A549 (cell line): ENCODE results near the gene DUS4L. TPM values are rescaled to one million over a fixed set of nuclear protein-coding genes. Genes with fewer than 3 reads are reported as not detected.

Source experiments
- ATAC-seq, 2 experiments: fragments of 200-7000 bp in 1 of 2; fragments of >200 bp in 1 of 2; cut with Nextera tagmentation in 1 of 2; cut with Tn5 transposase in 1 of 2; 3 replicates each; pipeline versions ENCODE4 v1.8.0 to v1.9.1; 2018 to 2020; ENCODE audit warnings: mild to moderate bottlenecking in 1 of 2, moderate library complexity in 1 of 2
- CTCF ChIA-PET: fragments of 300-600 bp; sonication (Branson Sonifier 250); formaldehyde crosslinking; extraction: SDS; loops from one replicate; lab custom pipeline; 2021; ENCODE audit warnings: antibody characterized with exemption, inconsistent platforms; lab: Yijun Ruan, JAX
- POLR2A ChIA-PET: fragments of 350-600 bp; formaldehyde crosslinking; extraction: SDS; loops from one replicate; lab custom pipeline; 2021; ENCODE audit warnings: antibody characterized with exemption, inconsistent platforms; lab: Yijun Ruan, JAX
- DNase-seq, 2 experiments: peaks; one replicate each; pipeline versions ENCODE4 v3.0.0 to v3.0.0-alpha.2; 2011 to 2016; ENCODE audit warnings: low read depth in 1 of 2, low spot score in 1 of 2
- FAIRE-seq: peaks from 2 replicates; lab custom pipeline; 2011; peaks lifted over from hg19 to GRCh38; lab: Jason Lieb, UNC
- H3K27ac ChIP-seq, 2 experiments: fragments of >200 bp; sonication (Bioruptor Twin); formaldehyde crosslinking; 3 replicates each; pipeline ENCODE4 v1.5.1; 2016 to 2017
- H3K4me1 ChIP-seq: fragments of >200 bp; sonication (Bioruptor Twin); formaldehyde crosslinking; 3 replicates; pipeline ENCODE4 v1.6.1; 2016
- H3K4me2 ChIP-seq: fragments of >200 bp; sonication (Bioruptor Twin); formaldehyde crosslinking; 3 replicates; pipeline ENCODE4 v1.6.1; 2016
- H3K4me3 ChIP-seq: fragments of >200 bp; sonication (Bioruptor Twin); formaldehyde crosslinking; 3 replicates; pipeline ENCODE4 v1.5.1; 2016
- H3K9me3 ChIP-seq: fragments of >200 bp; sonication (Bioruptor Twin); formaldehyde crosslinking; 3 replicates; pipeline ENCODE4 v1.6.1; 2016
- ATOH8 ChIP-seq: fragments of 250-450 bp; sonication (Bioruptor Pico); IDR thresholded peaks from 2 replicates; pipeline ENCODE4 v1.5.0; 2020; ENCODE audit warnings: low read depth, mild to moderate bottlenecking, moderate library complexity
- CHD2 ChIP-seq: fragments of 150-350 bp; IDR thresholded peaks from 2 replicates; pipeline ENCODE4 v1.6.1; 2014; ENCODE audit warnings: low read length; ENCODE audit not compliant: partially characterized antibody
- EHMT2 ChIP-seq: fragments of 200-600 bp; sonication (generic); IDR thresholded peaks from 2 replicates; pipeline ENCODE4 v1.6.1; 2016; ENCODE audit warnings: antibody characterized with exemption, low read depth, mild to moderate bottlenecking, moderate library complexity
- FOSL2 ChIP-seq, 2 experiments: fragments of 450-650 bp in 1 of 2; fragments of >200 bp in 1 of 2; sonication (Bioruptor Twin) in 1 of 2; formaldehyde crosslinking; IDR thresholded peaks; 2 replicates each; pipeline versions ENCODE4 v1.5.0 to v1.6.1; 2016 to 2020; ENCODE audit warnings: mild to moderate bottlenecking in 1 of 2, moderate library complexity in 1 of 2
- FOXS1 ChIP-seq: fragments of 250-450 bp; sonication (Bioruptor Pico); IDR thresholded peaks from 2 replicates; pipeline ENCODE4 v1.5.0; 2020; ENCODE audit warnings: mild to moderate bottlenecking, moderate library complexity
- GATA3 ChIP-seq: IDR thresholded peaks from 2 replicates; pipeline ENCODE4 v1.6.1; 2012; ENCODE audit warnings: borderline replicate concordance
- HEYL ChIP-seq: fragments of 250-450 bp; sonication (Bioruptor Pico); IDR thresholded peaks from 2 replicates; pipeline ENCODE4 v1.8.0; 2021; ENCODE audit warnings: mild to moderate bottlenecking, moderate library complexity
- HOXB13 ChIP-seq: fragments of 250-450 bp; sonication (Bioruptor Pico); IDR thresholded peaks from 2 replicates; pipeline ENCODE4 v1.5.0; 2020; ENCODE audit warnings: low read depth, mild to moderate bottlenecking, moderate library complexity
- HOXB5 ChIP-seq: fragments of 250-450 bp; sonication (Bioruptor Pico); IDR thresholded peaks from 2 replicates; pipeline ENCODE4 v1.5.0; 2020; ENCODE audit warnings: mild to moderate bottlenecking, moderate library complexity
- JUN ChIP-seq, 2 experiments: fragments of >200 bp; sonication (Bioruptor Twin); formaldehyde crosslinking; IDR thresholded peaks; 2 replicates in 1 of 2; 3 replicates in 1 of 2; pipeline ENCODE4 v1.6.1; 2016 to 2017
- JUNB ChIP-seq: fragments of >200 bp; sonication (Bioruptor Twin); formaldehyde crosslinking; IDR thresholded peaks from 2 replicates; pipeline ENCODE4 v1.6.1; 2016
- KDM1A ChIP-seq: fragments of 200-600 bp; sonication (generic); IDR thresholded peaks from 2 replicates; pipeline ENCODE4 v1.6.1; 2016; ENCODE audit warnings: low read depth, mild to moderate bottlenecking
- MAFK ChIP-seq: fragments of 450-650 bp; IDR thresholded peaks from 2 replicates; pipeline ENCODE4 v1.6.1; 2014; ENCODE audit not compliant: partially characterized antibody
- PHF8 ChIP-seq: fragments of 200-600 bp; sonication (generic); IDR thresholded peaks from 2 replicates; pipeline ENCODE4 v1.6.1; 2016; ENCODE audit warnings: low read depth, mild to moderate bottlenecking, antibody characterized with exemption, moderate library complexity, borderline replicate concordance
- POLR2A ChIP-seq: IDR thresholded peaks from 2 replicates; pipeline ENCODE4 v1.6.1; 2012; ENCODE audit warnings: mild to moderate bottlenecking, low read length
- RARB ChIP-seq: fragments of 250-450 bp; sonication (Bioruptor Pico); IDR thresholded peaks from 2 replicates; pipeline ENCODE4 v1.8.0; 2021; ENCODE audit warnings: mild to moderate bottlenecking, moderate library complexity
- SMC3 ChIP-seq: fragments of >200 bp; sonication (Bioruptor Twin); formaldehyde crosslinking; IDR thresholded peaks from 3 replicates; pipeline ENCODE4 v1.6.1; 2018; ENCODE audit warnings: inconsistent platforms
- SREBF2 ChIP-seq: fragments of 450-650 bp; IDR thresholded peaks from 2 replicates; pipeline ENCODE4 v1.6.1; 2014; ENCODE audit warnings: mild to moderate bottlenecking, moderate library complexity
- TFCP2L1 ChIP-seq: fragments of 250-450 bp; sonication (Bioruptor Pico); IDR thresholded peaks from 2 replicates; pipeline ENCODE4 v1.5.0; 2021; ENCODE audit warnings: mild to moderate bottlenecking
- ZFP36 ChIP-seq: fragments of 450-650 bp; IDR thresholded peaks from 2 replicates; pipeline ENCODE4 v1.6.1; 2014; ENCODE audit warnings: borderline replicate concordance; ENCODE audit not compliant: partially characterized antibody
- WGBS: methylation state at CpG from one replicate; pipeline ENCODE4 v1.1.6; 2017; ENCODE audit errors: missing lambda C conversion rate; 5-methylcytosine and 5-hydroxymethylcytosine counted together
- polyA plus RNA-seq, 4 experiments: library from polyadenylated mRNA; depleted of rRNA in 3 of 4; stranded (reverse); fragments of >200 nt; fragmentation: RNase III in 1 of 4; extraction: RNeasy Plus Mini Kit Qiagen cat#74134 plus additional on column Dnase treatment in 1 of 4; gene quantifications; 2 replicates in 3 of 4; 3 replicates in 1 of 4; pipeline ENCODE4 v1.2.3, GENCODE V29; 2011 to 2017
- TF ChIP-seq, protein P1 (sequence below): fragments of 250-450 bp; sonication (Bioruptor Pico); IDR thresholded peaks from 2 replicates; pipeline ENCODE4 v1.5.0; 2021; ENCODE audit warnings: mild to moderate bottlenecking, moderate library complexity, borderline replicate concordance
- TF ChIP-seq, protein P2 (sequence below): IDR thresholded peaks from 2 replicates; pipeline ENCODE4 v1.6.1; 2012; ENCODE audit warnings: low read depth, borderline replicate concordance
- TF ChIP-seq, protein P3 (sequence below): fragments of >200 bp; sonication (Bioruptor Twin); formaldehyde crosslinking; IDR thresholded peaks from 3 replicates; pipeline ENCODE4 v1.6.1; 2016
- TF ChIP-seq, protein P4 (sequence below): IDR thresholded peaks from 2 replicates; pipeline ENCODE4 v1.6.1; 2012

DUS4L gene
- polyA plus RNA-seq, 2 of the 4 experiments (the other 2 are of a cell fraction): 10.1 to 17.4 TPM

DNA sequence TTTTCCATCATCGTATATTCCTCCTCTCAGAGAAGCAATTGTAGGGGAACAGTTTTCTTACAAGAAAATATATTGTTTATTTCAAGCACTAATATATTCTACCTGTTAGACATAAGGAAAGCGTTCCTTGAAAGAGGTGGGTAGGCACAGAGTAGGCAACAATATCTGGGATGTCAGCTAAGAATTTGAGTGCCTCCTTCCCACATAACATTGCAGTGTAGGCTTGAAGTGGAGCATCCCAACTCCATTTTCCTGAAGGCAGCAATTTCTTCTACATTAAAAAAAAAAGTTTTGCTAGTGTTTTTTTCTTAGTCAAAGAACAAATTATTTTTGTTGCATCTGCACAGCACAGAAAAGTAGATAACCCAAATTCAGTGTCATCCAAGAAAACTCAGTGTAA lies 37.0 kb downstream of the DUS4L start:
- no peak overlapping the region for H3K27ac ChIP-seq
- CTCF ChIA-PET: interaction anchor here (1.1 kb wide), 1 partner anchor 65 kb away, joined by 4 read pairs; no protein-coding TSS in a partner anchor
- FAIRE-seq: no peak

GRCh38 chr7:107605218-107605815 lies 41.5 kb downstream of the DUS4L start:
- no peak for DNase-seq
- Histone ChIP-seq H3K4me2 (no peak overlapping the region), H3K27ac (no peak overlapping the region), H3K4me3 (no peak overlapping the region), H3K9me3 (no peaks in the 10 kb centered on the region), H3K4me1 (no peaks in the 10 kb centered on the region)
- 81% methylated on average over 3 of the region's 3 CpGs for WGBS
- ATAC-seq: no peak
- POLR2A ChIA-PET: no interaction called here
- FAIRE-seq: no peak
- CTCF ChIA-PET: no interaction called here
- TF ChIP-seq JUN (IDR thresholded peaks at IDR 0.05) (no peak), PHF8 (no peak), FOXS1 (no peak), CHD2 (no peak), ZFP36 (no peak), EHMT2 (no peak), SREBF2 (no peak), POLR2A (no peak), MAFK (no peak), HEYL (CRISPR knock-in tag) (no peak)
- TF ChIP-seq, protein P1, sequence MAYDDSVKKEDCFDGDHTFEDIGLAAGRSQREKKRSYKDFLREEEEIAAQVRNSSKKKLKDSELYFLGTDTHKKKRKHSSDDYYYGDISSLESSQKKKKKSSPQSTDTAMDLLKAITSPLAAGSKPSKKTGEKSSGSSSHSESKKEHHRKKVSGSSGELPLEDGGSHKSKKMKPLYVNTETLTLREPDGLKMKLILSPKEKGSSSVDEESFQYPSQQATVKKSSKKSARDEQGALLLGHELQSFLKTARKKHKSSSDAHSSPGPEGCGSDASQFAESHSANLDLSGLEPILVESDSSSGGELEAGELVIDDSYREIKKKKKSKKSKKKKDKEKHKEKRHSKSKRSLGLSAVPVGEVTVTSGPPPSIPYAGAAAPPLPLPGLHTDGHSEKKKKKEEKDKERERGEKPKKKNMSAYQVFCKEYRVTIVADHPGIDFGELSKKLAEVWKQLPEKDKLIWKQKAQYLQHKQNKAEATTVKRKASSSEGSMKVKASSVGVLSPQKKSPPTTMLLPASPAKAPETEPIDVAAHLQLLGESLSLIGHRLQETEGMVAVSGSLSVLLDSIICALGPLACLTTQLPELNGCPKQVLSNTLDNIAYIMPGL (CRISPR knock-in tag): no peak
- TF ChIP-seq, all 56 proteins: peak for 0

More for the DNA sequence above, 37.0 kb downstream of the DUS4L start:
- DNase-seq (no peak), ATAC-seq (no peak)
- POLR2A ChIA-PET: no interaction called here
- Histone ChIP-seq H3K4me1 (peaks cover under 1% of the 10 kb centered on the region; the same call in 2 of the 3 replicates), H3K9me3 (no peaks in the 10 kb centered on the region), H3K4me2 (no peak overlapping the region), H3K4me3 (no peak overlapping the region)
- WGBS: 93% methylated on average over 2 of the region's 2 CpGs
- no peak for TF ChIP-seq RARB (CRISPR knock-in tag)
- TF ChIP-seq KDM1A: no peak
- TF ChIP-seq HOXB5 (CRISPR knock-in tag): no peak
- TF ChIP-seq HOXB13 (CRISPR knock-in tag): no peak
- no peak for TF ChIP-seq TFCP2L1 (CRISPR knock-in tag)
- TF ChIP-seq GATA3: no peak
- no peak for TF ChIP-seq HEYL (CRISPR knock-in tag)

GRCh38 chr7:107606303-107606702 lies 42.5 kb downstream of the DUS4L start:
- CTCF ChIA-PET: no interaction called here
- TF ChIP-seq MAFK (no peak), JUNB (no peak), HOXB5 (CRISPR knock-in tag) (no peak), EHMT2 (no peak), JUN (IDR thresholded peaks at IDR 0.05) (no peak), FOSL2 (IDR thresholded peaks at IDR 0.05) (no peak), FOSL2 (CRISPR knock-in tag; IDR thresholded peaks at IDR 0.05) (no peak), SMC3 (no peak), FOXS1 (no peak), ATOH8 (no peak)
- TF ChIP-seq, protein P2, sequence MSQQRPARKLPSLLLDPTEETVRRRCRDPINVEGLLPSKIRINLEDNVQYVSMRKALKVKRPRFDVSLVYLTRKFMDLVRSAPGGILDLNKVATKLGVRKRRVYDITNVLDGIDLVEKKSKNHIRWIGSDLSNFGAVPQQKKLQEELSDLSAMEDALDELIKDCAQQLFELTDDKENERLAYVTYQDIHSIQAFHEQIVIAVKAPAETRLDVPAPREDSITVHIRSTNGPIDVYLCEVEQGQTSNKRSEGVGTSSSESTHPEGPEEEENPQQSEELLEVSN: no peak
- TF ChIP-seq, protein P3, sequence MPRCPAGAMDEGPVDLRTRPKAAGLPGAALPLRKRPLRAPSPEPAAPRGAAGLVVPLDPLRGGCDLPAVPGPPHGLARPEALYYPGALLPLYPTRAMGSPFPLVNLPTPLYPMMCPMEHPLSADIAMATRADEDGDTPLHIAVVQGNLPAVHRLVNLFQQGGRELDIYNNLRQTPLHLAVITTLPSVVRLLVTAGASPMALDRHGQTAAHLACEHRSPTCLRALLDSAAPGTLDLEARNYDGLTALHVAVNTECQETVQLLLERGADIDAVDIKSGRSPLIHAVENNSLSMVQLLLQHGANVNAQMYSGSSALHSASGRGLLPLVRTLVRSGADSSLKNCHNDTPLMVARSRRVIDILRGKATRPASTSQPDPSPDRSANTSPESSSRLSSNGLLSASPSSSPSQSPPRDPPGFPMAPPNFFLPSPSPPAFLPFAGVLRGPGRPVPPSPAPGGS: no peak
- TF ChIP-seq, protein P1 (CRISPR knock-in tag): no peak
- TF ChIP-seq, protein P4, sequence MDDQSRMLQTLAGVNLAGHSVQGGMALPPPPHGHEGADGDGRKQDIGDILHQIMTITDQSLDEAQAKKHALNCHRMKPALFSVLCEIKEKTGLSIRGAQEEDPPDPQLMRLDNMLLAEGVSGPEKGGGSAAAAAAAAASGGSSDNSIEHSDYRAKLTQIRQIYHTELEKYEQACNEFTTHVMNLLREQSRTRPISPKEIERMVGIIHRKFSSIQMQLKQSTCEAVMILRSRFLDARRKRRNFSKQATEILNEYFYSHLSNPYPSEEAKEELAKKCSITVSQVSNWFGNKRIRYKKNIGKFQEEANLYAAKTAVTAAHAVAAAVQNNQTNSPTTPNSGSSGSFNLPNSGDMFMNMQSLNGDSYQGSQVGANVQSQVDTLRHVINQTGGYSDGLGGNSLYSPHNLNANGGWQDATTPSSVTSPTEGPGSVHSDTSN: no peak
- no peak for DNase-seq
- no peak for ATAC-seq
- Histone ChIP-seq H3K4me3 (no peak overlapping the region), H3K27ac (no peak overlapping the region), H3K9me3 (no peaks in the 10 kb centered on the region), H3K4me1 (no peaks in the 10 kb centered on the region), H3K4me2 (no peak overlapping the region)
- POLR2A ChIA-PET: no interaction called here
- no peak for FAIRE-seq
- WGBS: 84% methylated on average over 1 of the region's 1 CpG
